NK-92 (cell line): ENCODE results near the gene IZUMO2.

ENCODE experiments used
- DNase-seq: peaks from one replicate; lab custom pipeline; 2025; ENCODE audit not compliant: unreplicated experiment; lab: John Stamatoyannopoulos, UW

The IZUMO2 gene

DNA sequence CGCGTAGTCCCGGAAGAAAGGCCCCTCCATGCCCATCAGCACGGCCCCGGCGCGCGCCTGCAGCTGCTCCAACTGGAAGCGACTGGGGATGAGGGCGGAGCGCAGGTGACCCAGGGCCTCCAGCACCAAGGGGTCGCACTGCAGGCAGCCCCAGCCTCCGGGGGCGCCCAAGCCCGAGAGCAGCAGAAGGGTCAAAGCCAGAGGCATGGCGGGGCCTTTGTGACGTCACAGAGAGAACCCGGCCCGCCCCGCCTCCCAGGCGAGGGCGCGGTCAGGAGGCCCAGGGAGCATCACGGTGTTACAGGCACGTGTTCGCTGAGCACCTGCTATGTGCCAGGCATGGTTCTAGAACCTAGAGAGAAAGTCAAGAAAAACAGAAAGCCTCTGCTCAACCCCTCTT, at the start of gene IZUMO2:
IZUMO2 (minus strand) TSS at position 294 of the 400 bp plus-strand sequence; CDS start at position 207, 87 bp downstream.
- DNase-seq: no peak

GRCh38 chr19:50210425-50210824, 47.3 kb upstream of the IZUMO2 start:
- no peak for DNase-seq

GRCh38 chr19:50209131-50209530, 46.0 kb upstream of the IZUMO2 start:
- DNase-seq: no peak

GRCh38 chr19:50207730-50208129, 44.6 kb upstream of the IZUMO2 start:
- no peak for DNase-seq

GRCh38 chr19:50206191-50206590, 43.1 kb upstream of the IZUMO2 start:
- DNase-seq: no peak

GRCh38 chr19:50205681-50206138, 42.6 kb upstream of the IZUMO2 start:
- no peak for DNase-seq

GRCh38 chr19:50204811-50205675, 42.0 kb upstream of the IZUMO2 start:
- DNase-seq: no peak

- no peak for DNase-seq
These were observed 41.0 kb upstream of the IZUMO2 start for GRCh38 chr19:50204081-50204428.

DNA sequence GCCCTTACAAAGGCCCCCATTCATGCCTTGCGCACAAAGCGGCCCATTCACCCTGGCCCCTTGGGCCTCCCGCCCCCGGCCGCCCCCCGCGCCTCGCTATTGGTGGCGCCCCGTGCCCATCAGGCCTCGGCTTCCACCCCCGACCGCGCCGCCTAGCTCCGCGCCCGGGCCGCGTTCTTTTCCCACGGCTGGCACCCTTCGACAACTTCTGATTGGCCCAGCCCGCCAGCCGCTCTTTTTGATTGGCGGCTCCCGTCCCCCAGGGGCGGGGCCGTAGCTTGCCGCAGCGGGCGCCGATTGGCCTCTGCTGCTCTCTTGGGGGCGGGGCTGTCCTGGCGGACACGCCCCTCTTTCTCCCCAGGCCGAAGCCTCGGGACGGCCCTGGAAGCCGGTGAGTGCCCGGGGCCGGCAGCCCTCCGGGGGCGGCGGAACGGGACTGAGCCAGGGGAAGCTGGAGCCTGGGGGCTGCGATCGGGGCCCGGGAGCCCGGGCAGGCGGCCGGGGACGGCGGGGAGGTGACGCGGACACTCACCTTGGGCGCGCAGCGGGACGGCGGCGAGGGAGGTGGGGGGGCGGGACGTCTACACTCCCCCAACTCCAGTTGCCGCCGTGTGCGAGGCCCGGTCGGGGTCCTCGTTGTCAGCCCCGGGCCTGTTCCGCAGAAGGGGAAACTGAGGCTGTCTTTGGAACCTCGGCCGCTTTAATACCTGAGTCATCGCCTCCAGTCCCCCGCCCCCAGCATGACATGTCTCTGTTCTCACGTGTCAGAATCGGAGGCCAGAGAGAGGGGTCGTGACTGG, 40.4 kb upstream of the IZUMO2 start, which contains the start of gene MYH14:
MYH14 (plus strand) TSS at position 342 of the 800 bp plus-strand sequence. CDS start 6,744 bp downstream, outside the sequence.
- DNase-seq: no peak

DNA sequence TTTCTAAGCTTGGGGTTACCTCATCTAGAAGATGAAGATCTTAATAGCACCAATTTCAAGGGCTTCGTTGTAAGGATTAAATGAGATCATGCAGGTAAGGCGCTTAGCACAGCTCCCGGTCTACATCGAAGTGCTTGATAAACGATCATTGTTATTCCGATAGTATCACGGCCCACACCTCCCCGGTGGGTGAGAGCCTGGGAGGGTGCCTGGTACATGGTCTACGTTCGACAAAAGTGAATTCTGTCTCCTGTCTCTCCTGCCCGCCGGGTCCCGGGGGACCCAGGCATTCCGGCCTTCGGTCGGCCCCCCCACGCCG, 39.8 kb upstream of the IZUMO2 start:
- DNase-seq: no peak

- no peak for DNase-seq
These were observed 39.3 kb upstream of the IZUMO2 start for GRCh38 chr19:50202386-50202785.

DNA sequence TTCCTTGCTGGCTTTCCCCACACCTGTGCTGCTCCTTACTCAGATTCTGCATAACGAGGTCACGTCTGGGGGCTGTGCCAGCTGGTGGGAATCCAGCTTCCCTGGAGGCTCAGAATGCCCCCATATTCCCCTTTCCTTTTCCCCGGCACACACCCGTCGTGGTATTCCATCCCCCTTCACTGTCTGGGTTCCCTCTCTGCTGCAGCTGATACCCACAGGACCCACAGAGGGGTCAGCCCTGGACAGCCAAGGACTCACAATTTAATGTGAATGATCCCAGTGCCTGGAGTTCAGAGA, 36.1 kb upstream of the IZUMO2 start:
- no peak for DNase-seq

GRCh38 chr19:50198431-50199258, 35.6 kb upstream of the IZUMO2 start:
- DNase-seq: no peak

GRCh38 chr19:50197348-50197747, 34.3 kb upstream of the IZUMO2 start:
- DNase-seq: no peak

DNA sequence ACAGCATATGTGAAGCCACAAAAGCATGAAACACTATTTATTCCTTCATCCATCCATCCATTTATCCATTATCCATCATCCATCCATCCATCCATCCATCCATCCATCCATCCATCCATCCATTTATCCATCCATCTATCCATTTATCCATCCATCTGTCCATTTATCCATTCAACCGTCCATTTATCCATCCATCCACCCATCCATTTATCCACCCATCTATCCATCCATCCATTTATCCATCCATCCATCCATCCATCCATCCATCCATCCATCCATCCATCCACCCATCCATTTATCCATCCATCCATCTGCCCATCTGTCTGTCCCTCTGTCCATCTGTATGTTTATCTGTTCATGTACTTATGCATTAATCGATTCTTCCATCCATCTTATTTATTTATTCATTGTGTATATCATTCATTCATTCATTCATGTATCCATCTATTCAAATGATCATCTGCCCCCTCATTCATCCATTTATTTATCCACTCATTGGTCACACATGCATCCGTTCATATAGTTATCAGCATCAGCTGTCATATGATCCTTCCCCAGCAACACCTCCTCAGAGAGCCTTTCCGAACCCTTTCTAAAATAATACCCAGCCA, 33.3 kb upstream of the IZUMO2 start:
- DNase-seq: no peak

GRCh38 chr19:50195224-50195623, 32.1 kb upstream of the IZUMO2 start:
- DNase-seq: no peak

DNA sequence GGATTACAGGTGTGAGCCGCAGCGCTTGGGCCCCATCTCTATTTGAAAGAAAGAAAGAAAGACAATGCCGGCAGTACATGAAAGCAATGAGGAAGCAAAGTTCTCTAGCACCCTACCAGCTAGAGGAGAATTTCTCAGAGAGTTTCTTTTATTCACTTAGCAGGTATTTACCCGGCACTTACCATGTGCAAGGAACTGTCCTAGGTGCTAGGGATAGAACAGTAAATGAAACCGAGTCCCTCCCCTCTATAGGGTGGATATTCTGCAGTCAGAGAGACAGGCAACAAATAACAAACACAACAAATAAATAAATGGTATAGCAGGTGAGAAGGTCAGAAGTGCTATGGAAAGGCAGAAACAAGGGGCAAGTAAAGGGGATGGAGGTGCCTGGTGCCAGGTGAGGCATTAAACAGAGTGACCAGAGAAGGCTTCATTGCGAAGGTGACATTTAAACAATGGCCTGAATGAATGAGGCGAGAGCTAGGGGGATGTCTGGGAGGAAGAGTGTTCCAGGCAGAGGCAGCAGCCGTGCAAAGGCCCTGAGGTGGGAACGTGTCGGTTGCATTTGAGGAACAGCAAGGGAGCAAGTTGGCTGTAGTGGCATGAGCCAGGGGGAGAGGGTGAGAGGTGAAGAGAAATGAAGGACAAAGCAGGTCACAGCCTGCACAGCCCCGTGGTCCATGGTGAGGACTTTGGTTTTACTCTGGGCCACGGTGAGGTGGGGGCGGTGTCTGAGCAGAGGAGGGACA, 29.6 kb upstream of the IZUMO2 start:
- no peak for DNase-seq

- no peak for DNase-seq
These were observed 28.1 kb upstream of the IZUMO2 start for GRCh38 chr19:50191216-50191615.

GRCh38 chr19:50190439-50190891, 27.4 kb upstream of the IZUMO2 start:
- no peak for DNase-seq

DNA sequence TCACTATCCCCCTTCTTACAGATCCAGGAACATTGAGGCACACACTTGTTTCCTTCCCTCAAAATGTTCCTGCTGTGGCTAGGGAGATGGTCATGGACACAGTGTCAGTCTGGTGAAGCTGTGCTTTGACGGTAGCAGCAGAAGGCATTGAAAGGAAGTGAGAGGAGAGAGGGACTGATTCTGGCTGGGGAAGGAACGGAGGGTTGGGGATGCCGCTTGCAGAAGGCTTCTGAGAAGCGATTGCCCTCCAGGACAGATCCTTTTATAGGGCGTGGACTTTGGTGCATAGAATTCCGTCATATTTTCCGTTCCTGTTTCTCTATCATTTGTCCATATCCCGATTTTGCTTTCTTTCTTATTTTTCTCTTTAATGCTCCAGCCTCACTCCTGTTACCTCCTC, 26.2 kb upstream of the IZUMO2 start:
- DNase-seq: no peak
